ENCODE measurements around the gene APEH. TPM values are rescaled to one million over a fixed set of nuclear protein-coding genes. Genes with fewer than 3 reads are reported as not detected.
A peak's percentile ranks its signal among the peaks of the same experiment; 100 is the strongest.

APEH gene
- total RNA-seq, 1 donor, result 87.7 TPM

- H3K4me3 ChIP-seq (ENCODE audit: low read depth, low read length), result peak overlapping the region; percentile 100
- DNase-seq (ENCODE audit: low read depth), result no peak
- TF ChIP-seq, protein P1, sequence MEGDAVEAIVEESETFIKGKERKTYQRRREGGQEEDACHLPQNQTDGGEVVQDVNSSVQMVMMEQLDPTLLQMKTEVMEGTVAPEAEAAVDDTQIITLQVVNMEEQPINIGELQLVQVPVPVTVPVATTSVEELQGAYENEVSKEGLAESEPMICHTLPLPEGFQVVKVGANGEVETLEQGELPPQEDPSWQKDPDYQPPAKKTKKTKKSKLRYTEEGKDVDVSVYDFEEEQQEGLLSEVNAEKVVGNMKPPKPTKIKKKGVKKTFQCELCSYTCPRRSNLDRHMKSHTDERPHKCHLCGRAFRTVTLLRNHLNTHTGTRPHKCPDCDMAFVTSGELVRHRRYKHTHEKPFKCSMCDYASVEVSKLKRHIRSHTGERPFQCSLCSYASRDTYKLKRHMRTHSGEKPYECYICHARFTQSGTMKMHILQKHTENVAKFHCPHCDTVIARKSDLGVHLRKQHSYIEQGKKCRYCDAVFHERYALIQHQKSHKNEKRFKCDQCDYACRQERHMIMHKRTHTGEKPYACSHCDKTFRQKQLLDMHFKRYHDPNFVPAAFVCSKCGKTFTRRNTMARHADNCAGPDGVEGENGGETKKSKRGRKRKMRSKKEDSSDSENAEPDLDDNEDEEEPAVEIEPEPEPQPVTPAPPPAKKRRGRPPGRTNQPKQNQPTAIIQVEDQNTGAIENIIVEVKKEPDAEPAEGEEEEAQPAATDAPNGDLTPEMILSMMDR (IDR thresholded peaks at IDR 0.05; ENCODE audit: insufficient read depth, low read length), result no peak
These were observed 48.0 kb downstream of the APEH start for GRCh38 chr3:49721896-49722781.

- DNase-seq (ENCODE audit: low read depth), result no peak
- TF ChIP-seq, protein P1 (IDR thresholded peaks at IDR 0.05; ENCODE audit: insufficient read depth, low read length), result no peak
These were observed 48.7 kb downstream of the APEH start for GRCh38 chr3:49722896-49723295.

DNA sequence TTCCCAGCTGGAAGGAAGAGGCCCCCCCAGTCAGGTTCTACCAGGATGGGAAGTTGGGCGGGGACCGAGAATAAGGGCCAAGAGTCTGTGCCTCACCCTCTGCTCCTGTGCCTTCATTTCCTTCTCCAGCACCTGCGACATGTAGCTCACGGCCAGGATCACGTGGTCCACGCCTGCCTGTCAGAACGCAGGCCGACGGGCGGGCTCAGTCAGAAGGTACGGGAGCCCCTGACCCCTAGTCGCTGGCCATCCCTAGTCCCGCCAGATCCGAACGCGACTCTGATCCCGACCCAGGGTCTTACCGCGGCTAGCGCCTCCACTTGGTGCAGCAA is 49.1 kb downstream of the APEH start:
- TF ChIP-seq, protein P1 (IDR thresholded peaks at IDR 0.05; ENCODE audit: insufficient read depth, low read length), result no peak
- DNase-seq (ENCODE audit: low read depth), result peak; percentile 37
- peak overlapping the region; percentile 100 for H3K4me3 ChIP-seq (ENCODE audit: low read depth, low read length)

More at GRCh38 chr3:49722896-49723295, 48.7 kb downstream of the APEH start:
- peak overlapping the region; percentile 100 for H3K4me3 ChIP-seq (ENCODE audit: low read depth, low read length)

- TF ChIP-seq, protein P1 (IDR thresholded peaks at IDR 0.05; ENCODE audit: insufficient read depth, low read length), result no peak
- H3K4me3 ChIP-seq (ENCODE audit: low read depth, low read length), result peak within 1 kb of the TSS; percentile 100
- DNase-seq (ENCODE audit: low read depth), result peak; percentile 95
These were observed 49.7 kb downstream of the APEH start, which contains the start of gene GMPPB for GRCh38 chr3:49723628-49724551. TSS of gene GMPPB (minus strand) at chr3:49723951. CDS start at chr3:49723726, 225 bp downstream.

- TF ChIP-seq, protein P1 (IDR thresholded peaks at IDR 0.05; ENCODE audit: insufficient read depth, low read length), result no peak
- H3K4me3 ChIP-seq (ENCODE audit: low read depth, low read length), result peak overlapping the region; percentile 65
- DNase-seq (ENCODE audit: low read depth), result peak; percentile 19
These were observed 50.4 kb downstream of the APEH start for GRCh38 chr3:49724586-49724985.

- TF ChIP-seq, protein P1 (IDR thresholded peaks at IDR 0.05; ENCODE audit: insufficient read depth, low read length), result no peak
- H3K4me3 ChIP-seq (ENCODE audit: low read depth, low read length), result no peak overlapping the region
- DNase-seq (ENCODE audit: low read depth), result no peak
These were observed 51.9 kb downstream of the APEH start for GRCh38 chr3:49725906-49726681.

Data from fibroblast of the aortic adventitia (primary cell).